ENCODE data around the gene PFKFB1. TPM values are rescaled to one million over a fixed set of nuclear protein-coding genes. Genes with fewer than 3 reads are reported as not detected.

The PFKFB1 gene
- total RNA-seq, 1 donor from 2014 or later: 0.35 TPM

DNA sequence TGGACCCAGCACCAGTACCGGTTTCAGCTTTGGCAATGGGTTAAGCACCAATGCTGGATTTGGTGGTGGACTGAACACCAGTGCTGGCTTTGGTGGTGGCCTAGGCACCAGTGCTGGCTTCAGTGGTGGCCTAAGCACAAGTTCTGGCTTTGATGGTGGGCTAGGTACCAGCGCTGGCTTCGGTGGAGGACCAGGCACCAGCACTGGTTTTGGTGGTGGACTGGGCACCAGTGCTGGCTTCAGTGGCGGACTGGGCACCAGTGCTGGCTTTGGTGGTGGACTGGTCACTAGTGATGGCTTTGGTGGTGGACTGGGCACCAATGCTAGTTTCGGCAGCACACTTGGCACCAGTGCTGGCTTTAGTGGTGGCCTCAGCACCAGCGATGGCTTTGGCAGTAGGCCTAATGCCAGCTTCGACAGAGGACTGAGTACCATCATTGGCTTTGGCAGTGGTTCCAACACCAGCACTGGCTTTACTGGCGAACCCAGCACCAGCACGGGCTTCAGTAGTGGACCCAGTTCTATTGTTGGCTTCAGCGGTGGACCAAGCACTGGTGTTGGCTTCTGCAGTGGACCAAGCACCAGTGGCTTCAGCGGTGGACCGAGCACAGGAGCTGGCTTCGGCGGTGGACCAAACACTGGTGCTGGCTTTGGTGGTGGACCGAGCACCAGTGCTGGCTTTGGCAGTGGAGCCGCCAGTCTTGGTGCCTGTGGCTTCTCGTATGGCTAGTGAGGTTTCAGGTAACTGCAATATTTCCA lies 63.5 kb downstream of the PFKFB1 start:
- intact Hi-C loops (cut with DNase I): no loop called here
- peak; percentile 71 for DNase-seq (ENCODE audit: low spot score)

DNA sequence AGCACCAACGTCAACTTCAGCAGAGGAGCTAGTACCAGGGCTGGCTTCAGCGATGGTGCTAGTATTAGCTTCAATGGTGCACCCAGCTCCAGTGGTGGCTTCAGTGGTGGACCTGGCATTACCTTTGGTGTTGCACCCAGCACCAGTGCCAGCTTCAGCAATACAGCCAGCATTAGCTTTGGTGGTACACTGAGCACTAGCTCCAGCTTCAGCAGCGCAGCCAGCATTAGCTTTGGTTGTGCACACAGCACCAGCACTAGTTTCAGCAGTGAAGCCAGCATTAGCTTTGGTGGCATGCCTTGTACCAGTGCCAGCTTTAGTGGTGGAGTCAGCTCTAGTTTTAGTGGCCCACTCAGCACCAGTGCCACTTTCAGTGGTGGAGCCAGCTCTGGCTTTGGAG lies 65.1 kb downstream of the PFKFB1 start:
- DNase-seq (ENCODE audit: low spot score): no peak
- intact Hi-C loops (cut with DNase I): no loop called here

DNA sequence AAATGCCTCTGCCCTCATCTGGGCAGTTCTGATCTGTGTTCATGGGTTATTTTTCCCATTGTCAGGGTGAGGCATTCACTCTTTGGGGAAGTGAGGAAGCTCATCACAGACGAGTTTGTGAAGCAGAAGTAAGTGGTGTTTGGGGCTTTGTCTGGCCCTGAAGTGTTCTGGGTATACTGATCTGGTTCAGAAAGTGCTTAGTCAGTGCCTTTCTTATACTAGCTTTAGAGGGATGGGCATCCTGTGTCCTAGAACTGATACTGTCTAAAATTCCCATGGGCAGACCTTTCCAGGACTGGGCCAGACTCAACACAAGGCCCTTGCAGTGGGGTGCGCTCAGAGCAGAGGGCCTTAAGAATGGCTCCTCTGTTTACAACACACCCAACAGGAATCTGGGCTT lies 67.0 kb downstream of the PFKFB1 start:
- DNase-seq (ENCODE audit: low spot score): no peak
- intact Hi-C loops (cut with DNase I): no loop called here

DNA sequence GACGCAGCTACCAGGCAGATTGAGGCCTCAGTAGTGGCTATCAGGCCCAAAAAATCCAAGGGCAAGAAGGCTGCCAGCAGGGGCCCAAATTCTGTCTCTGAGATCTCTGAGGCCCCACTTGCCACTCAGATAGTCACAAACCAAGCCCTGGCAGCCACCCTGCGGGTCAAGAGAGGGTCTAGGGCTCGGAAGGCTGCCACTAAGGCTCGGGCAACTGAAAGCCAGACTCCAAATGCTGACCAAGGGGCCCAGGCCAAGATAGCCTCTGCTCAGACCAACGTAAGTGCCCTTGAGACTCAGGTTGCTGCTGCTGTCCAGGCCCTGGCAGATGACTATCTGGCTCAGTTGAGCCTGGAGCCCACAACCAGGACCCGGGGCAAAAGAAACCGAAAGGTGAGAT lies 70.6 kb downstream of the PFKFB1 start:
- intact Hi-C loops (cut with DNase I): no loop called here

DNA sequence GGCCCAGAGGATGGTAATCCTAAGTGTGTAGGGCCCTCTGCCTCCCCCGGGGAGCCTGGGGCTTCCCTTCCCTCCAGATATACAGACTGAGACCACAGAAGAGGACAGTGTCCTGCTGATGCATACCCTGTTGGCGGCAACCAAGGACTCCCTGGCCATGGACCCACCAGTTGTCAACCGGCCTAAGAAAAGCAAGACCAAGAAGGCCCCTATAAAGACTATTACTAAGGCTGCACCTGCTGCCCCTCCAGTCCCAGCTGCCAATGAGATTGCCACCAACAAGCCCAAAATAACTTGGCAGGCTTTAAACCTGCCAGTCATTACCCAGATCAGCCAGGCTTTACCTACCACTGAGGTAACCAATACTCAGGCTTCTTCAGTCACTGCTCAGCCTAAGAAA lies 71.4 kb downstream of the PFKFB1 start:
- intact Hi-C loops (cut with DNase I): no loop called here
- no peak for DNase-seq (ENCODE audit: low spot score)

More for the DNA sequence above, 70.6 kb downstream of the PFKFB1 start:
- no peak for DNase-seq (ENCODE audit: low spot score)

DNA sequence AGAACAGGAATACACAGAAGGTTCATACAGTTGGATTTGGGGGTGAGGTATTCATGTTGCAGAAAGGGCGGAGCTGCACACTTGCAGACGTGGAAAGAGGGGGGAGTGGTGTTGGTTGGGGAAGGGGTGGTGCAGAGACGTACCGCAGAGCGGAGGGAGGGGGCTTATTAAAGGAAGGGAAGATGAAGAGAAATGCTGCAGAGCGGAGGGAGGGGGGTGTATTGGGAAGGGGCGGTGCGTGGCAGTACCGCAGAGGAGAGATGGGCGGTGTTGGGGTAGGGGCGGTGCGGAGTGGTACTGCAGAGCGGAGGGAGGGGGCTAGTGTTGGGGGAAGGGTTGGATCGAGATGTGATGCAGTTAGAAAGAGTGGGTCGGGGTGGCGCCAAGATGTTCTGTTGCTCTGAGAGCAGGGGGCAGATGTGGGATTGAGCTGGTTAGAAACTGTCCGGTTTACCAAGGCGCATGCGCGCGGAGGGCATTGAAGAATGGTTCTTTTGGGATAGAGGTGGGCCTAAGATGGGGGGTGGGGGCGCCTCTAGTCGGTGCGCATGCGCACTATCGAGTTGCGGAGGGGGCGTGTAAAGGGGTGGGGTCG lies 72.5 kb downstream of the PFKFB1 start:
- intact Hi-C loops (cut with DNase I): no loop called here
- no peak for DNase-seq (ENCODE audit: low spot score)

DNA sequence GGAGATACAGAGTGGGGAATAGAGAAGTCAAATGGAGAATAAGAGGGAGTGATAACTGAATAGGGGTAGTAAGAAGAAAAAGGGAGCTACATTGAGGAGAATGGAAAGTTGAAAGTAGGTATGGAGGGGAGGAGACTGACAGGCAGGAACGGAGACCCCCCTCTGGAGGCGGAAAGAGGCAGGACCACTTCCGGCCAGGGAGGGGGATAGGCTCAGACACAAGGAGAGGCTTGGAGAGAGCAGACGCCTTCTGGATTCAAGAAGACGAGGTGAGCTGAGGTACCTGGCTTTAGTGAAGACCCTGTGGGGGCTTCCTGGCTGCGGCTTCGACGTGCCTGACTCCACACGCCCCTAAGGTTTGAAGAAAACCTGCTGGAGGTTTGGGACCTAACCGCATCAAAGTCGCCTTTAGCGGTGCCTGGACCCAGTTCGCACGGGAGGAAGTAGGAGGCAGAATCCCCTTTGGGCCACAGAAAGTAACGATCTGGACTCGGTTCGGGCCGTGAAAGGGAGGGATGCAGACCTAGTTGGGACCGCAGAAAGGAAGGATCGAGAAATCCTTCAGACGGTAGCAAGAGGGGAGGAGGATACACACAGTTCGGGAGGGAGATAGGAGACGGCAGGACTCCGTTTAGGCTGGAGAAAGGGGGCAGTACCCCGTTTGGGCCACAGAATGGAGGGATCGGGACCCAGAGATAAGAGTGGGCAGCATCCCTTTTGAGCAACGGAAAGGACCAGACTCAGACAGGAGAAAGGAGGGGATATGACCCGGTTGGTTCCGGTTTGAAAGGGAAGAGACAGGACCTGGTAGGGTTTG lies 73.2 kb downstream of the PFKFB1 start, which contains the start of gene TRO:
TSS of gene TRO (plus strand) at position 215 of the 817 bp plus-strand sequence. CDS start 1,423 bp downstream, outside the sequence.
- intact Hi-C loops (cut with DNase I): no loop called here
- DNase-seq (ENCODE audit: low spot score): no peak

DNA sequence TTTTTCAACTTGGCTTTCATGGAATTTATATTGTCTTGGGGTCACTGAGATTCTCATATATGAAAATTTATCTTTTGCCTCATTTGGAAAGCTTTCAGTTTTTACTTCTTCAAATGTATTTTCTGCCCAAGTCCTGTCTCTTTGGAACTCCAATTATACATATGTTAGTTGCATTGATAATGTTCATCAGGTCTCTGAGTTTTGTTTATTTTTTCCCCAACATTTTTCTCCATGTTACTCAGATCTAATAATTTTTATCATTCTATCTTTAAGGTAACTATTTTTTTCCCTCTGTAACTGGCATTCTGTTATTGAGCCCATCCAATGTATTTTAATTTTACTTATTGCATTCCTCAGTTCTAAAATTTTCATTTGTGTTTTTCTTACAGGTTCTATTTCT lies 84.0 kb downstream of the PFKFB1 start:
- intact Hi-C loops (cut with DNase I): no loop called here
- no peak for DNase-seq (ENCODE audit: low spot score)

DNA sequence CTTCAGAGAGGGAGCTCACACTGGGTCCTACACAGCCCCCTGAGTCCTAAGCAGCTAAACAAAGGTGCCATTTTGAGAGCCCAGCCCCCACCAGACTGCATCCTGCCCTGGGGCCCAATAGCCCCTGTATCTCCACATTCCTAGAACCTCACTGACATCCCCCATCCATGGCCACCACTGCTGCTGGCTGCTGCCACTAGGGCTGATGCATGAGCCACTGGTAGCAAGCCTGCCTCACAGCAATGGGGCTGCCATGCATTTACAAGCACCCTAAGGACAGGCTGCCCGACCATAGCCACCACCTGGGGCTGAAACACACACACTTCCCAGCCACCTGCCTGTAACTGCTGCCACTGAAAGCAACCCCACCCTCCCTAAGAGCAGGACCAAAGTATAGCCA lies 99.8 kb downstream of the PFKFB1 start:
- DNase-seq (ENCODE audit: low spot score): no peak
- intact Hi-C loops (cut with DNase I): loop anchor here (10.0 kb wide), 1 partner anchor 161 kb away; no protein-coding TSS in a partner anchor

DNA sequence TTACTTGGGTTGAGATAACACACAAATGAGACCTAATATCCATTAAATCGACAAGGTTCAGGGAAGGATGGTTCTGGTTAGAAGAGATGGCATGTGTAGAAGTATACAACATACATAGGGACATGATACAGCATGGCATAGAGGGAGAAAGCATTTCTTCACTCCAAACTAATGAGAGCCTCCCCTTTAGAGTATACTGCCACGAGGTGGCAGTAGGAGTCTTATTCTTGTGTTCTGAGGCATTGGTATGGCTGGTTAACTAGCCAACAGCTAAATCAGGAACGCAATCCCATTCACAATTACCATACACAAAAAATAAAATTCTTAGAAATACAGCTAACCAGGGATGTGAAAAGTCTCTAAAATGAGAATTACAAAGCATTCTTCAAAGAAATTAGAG lies 102.4 kb downstream of the PFKFB1 start:
- intact Hi-C loops (cut with DNase I): loop anchor here (10.0 kb wide), 1 partner anchor 163 kb away; no protein-coding TSS in a partner anchor
- no peak for DNase-seq (ENCODE audit: low spot score)

DNA sequence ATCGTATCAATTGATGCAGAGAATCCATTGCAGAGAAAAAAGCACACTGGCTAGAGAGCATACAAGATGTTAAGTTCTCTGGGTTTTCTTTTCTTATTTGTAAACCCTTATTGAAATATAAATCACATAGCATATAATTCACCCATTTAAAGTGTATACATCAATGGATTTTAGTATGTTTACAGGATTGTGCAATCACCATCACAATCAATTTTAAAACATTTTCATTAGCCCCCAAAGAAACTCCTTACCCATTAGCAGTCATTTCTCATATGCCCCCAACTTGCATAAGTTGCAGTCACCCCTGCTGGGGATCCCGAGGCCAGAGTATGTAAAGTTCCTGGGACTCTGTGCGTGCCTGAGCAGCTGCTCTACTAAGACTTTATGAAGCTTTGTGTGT lies 108.2 kb downstream of the PFKFB1 start:
- intact Hi-C loops (cut with DNase I): no loop called here
- DNase-seq (ENCODE audit: low spot score): no peak

Other genes with a start within 250 kb of the PFKFB1 start
- gene ITIH6, start 195.9 kb downstream of the PFKFB1 start, total RNA-seq: not detected
- 91.5 TPM for gene MAGED2, start 186.4 kb downstream of the PFKFB1 start, total RNA-seq
- 4.6 TPM for gene TRO, start 73.4 kb downstream of the PFKFB1 start, total RNA-seq
- gene APEX2, start 6.2 kb upstream of the PFKFB1 start, total RNA-seq: 8.4 TPM
- 5.6 TPM for gene ALAS2, start 36.8 kb upstream of the PFKFB1 start, total RNA-seq
- gene PAGE2B, start 80.8 kb upstream of the PFKFB1 start, total RNA-seq: not detected
- gene PAGE2, start 94.8 kb upstream of the PFKFB1 start, total RNA-seq: not detected
- gene PAGE5, start 226.2 kb upstream of the PFKFB1 start, total RNA-seq: not detected

Data from cardiac septum (tissue), 1 donor.